SK-N-DZ (cell line): ENCODE data around the gene PATJ.
"Not testable (repeated sequence)": the region's sequence is repeated elsewhere in the genome, so short reads cannot be mapped to it uniquely, and the experiment has no call there.

Experiments used
- DNase-seq: peaks from one replicate; pipeline ENCODE4 v3.0.0-alpha.2; 2015; ENCODE audit warnings: low spot score

The PATJ gene

DNA sequence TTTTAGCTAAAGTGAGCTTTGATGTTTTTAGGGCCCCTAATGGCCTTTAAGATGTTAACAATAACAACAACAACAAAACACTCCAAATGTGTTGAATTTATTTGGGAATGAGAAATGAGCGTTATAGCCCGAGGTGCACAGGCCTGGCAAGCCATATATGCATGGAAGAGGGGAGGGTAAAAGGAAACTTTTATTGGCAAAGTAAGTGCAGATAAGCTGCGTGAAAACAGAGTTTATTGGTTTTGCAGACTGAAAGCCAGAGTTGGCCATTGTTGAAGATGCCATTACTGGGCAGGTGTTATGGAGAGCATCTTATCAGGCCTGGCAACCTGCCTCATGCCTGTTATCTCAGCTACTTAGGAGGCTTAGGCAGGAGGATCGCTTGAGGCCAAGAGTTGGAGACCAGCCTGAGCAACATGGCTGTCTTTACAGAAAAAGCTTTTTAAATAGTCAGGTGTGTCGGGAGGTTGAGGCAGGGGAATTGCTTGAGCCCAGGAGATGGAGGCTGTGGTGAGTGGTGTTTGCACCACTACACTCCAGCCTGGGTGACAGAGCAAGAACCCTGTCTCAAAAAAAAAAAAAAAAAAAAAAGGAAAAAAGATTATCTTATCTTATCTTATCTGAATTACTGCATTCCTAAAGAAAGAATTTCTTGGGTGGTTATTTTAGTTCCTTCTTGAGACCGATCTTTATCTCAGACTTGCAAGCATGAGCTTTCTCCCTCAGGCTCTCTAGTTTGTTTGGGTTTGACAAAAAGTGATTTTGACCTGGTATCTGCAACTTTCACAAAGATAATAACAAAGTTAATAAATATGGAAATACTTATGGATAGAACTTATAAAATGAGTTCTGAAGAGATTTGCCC, 1.7 kb downstream of the PATJ start:
- DNase-seq, result no peak

DNA sequence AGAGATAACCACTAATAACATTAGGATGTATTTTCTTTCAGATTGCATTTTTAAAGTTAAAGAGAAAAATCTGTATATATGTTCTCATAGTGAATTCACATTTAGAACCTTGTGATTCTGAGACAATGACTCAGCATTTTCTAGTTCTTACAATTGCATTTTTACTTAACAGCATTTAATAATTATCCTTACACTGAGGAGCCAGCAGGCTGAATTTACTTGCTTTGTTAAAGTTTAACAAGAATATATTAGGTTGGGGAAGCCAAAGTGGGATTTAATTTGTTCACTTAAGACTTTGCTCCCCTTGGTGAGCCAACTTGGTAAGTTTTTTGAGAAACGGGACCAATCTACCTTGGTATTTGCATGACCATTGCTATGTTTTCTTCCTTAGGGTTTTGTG, 4.5 kb downstream of the PATJ start:
- DNase-seq, result no peak

DNA sequence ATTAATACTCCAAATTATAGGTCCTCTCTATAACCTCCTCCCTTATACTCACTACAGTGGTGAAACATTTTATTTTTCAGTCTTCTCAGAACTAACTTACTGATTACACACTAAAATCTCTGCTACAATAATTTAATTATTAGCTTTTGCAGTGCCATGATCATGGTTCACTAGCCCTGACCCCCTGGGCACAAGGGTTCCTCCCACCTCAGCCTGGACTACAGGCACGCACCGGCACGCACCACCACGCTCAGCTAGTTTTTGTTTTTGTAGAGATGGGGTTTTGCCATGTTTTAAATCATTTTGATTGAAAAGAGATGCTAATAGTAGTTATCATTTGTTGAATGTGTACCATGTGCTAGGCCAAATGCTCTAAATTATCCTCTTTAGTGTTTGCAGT, 6.3 kb downstream of the PATJ start:
- no peak for DNase-seq

GRCh38 chr1:61749574-61749973, 7.3 kb downstream of the PATJ start:
- no peak for DNase-seq

GRCh38 chr1:61752921-61753389, 10.7 kb downstream of the PATJ start:
- no peak for DNase-seq

GRCh38 chr1:61753998-61754508, 11.8 kb downstream of the PATJ start:
- DNase-seq, result no peak

DNA sequence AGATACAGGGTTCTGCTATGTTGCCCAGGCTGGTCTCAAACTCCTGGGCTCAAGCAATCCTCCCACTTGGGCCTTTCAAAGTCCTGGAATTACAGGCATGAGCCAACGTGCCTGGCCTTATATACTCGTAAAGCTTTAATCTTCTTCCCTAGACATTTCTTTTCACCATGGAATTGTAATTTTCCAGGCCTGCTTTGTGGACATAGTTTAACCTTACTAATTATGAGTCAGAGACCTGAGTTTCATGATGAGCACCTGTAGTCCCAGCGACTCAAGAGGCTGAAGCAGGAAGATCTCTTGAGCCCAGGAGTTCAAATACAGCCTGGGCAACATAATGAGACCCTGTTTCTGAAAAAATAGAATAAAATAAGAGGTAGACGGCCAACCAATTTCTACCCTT, 12.3 kb downstream of the PATJ start:
- no peak for DNase-seq

DNA sequence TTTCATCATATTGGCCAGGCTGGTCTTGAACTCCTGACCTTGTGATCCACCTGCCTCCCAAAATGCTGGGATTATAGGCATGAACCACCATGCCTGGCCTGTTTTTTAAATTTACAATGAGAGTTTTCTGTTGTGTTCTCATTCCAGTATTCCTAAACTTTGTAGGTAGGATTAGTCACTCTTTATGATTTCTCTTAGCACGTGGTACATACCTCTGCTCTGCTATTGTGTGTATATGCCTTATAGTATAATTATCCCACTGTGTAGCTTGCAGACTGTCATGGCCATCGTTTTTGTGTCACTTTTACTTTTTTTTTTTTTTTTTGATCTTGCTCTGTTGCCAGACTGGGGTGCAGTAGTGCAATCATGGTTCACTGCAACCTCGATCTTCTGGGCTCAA, 14.5 kb downstream of the PATJ start:
- DNase-seq, result no peak

- DNase-seq, result no peak
Measured at GRCh38 chr1:61757950-61758349, 15.7 kb downstream of the PATJ start.

GRCh38 chr1:61770131-61770530, 27.9 kb downstream of the PATJ start:
- DNase-seq, result no peak

DNA sequence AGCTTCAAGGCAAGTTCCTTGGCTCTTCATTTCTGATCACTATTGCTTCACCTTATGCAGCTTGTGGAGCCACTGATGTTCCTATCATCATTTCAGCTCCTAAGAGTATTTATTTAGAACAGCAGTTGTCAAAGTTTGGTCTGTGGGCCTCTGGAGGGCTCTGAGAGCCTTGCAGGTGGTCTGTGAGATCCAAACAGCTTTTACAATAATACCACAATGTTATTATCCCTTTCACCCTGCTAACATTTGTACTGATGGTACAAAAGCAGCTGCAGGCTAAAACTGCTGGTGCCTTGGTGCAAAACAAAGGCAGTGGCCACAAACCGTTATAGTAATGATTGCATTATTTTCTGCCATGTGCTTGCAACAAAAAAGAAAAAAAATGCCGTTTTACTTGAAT, 33.8 kb downstream of the PATJ start:
- DNase-seq, result no peak

GRCh38 chr1:61779231-61779630, 37.0 kb downstream of the PATJ start:
- no peak for DNase-seq

- peak; percentile 64 for DNase-seq
Measured at GRCh38 chr1:61781151-61781550, 38.9 kb downstream of the PATJ start.

DNA sequence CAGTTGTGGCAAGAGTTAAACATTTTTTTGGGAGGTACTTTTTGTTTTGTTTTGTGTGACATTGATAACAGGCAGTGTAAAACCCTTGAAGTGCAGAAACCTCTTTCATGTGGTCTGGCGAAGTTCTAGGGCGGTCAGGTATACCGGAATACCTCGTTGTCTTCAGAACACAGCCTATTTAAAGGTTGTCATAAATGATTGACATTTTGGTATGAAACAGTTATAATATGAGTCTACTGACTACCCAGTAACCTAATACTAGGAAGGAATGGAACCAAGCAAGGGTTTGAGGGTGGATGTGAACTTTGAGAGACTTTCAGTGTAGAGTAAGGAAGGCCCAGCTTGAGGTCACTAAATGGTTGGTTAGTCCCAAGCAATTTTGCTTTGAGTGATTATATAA, 40.5 kb downstream of the PATJ start:
- no peak for DNase-seq

- no peak for DNase-seq
Measured at GRCh38 chr1:61784726-61785125, 42.4 kb downstream of the PATJ start.

GRCh38 chr1:61790837-61791236, 48.6 kb downstream of the PATJ start:
- DNase-seq, result no peak

DNA sequence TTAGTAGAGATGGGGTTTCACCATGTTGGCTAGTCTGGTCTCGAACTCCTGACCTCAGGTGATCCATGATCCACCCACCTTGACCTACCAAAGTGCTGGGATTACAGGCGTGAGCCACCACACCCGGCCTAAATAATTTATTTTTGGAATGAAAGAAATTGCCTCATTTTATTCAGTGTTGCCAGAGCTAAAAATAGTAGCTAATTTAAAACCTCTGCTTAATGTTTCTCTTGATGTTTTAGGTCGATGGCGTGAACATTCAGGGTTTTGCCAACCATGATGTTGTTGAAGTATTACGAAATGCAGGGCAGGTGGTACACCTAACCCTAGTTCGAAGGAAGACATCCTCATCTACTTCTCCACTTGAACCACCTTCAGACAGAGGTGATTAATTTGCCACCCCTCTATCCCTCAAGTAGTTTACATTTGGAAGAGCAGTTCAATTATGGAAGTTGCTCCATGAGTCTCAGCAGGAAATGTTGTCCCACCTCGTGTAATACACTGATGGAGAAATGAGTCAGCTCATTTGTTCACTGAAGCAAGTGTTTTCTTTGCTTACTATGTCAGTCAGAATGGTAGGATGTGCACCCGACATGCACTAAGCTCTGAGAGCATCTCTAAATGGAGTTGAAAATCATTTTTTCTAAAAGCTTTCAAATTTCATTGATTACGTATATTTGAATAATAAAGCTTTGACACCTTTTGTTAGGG, 54.9 kb downstream of the PATJ start:
- DNase-seq, result no peak

DNA sequence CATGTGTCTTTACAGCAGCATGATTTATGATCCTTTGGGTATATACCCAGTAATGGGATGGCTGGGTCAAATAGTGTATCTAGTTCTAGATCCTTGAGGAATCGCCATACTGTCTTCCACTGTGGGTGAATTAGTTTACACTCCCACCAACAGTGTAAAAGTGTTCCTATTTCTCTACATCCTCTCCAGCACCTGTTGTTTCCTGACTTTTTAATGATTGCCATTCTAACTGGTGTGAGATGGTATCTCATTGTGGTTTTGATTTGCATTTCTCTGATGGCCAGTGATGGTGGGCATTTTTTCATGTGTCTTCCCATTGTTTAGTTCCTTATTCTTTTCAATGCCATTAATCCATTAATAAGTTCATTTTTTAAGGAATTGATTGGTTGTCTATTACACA, 58.8 kb downstream of the PATJ start:
- not testable (repeated sequence) for DNase-seq

GRCh38 chr1:61807606-61808140, 65.4 kb downstream of the PATJ start:
- DNase-seq, result no peak

GRCh38 chr1:61808321-61808720, 66.0 kb downstream of the PATJ start:
- no peak for DNase-seq

DNA sequence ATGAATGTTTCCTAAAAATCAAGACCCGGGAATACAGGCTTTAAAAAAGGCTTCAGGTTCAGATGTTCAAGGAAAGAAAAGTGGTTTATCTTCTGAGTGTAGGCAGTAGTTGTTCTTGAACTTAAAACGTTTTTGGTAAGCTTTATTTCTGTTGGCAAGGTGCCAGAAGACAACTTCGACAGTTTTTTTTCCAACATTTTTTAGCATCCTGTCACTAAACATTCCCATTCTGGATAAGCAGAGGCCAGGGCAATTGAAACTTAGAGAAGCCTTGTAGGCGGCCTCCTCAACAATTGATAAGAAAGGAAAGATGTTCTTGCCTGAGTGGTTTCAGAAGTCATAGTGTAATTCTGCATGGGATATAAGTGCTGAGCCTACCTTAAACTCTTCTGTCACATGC, 66.7 kb downstream of the PATJ start:
- DNase-seq, result no peak

DNA sequence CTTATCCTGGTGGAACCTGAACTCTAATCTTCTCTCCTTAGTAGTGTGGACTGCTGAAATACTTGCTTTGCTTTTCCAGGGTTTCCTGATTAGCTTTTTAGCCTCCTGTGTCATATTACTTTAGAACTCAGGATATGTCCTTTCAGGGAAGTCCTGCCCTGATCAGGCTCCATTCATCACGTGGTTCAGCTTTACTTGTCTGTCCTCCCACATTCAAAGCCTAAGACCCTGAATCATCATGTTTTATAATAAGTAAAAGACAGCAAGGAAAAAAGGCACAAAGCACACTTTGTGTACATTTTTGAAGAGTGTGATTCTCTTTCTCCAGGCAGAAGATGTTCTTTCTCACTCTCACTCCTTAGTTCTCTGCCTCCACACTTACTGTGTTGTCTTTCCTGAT, 70.6 kb downstream of the PATJ start:
- DNase-seq, result no peak

- DNase-seq, result no peak
Measured at GRCh38 chr1:61816191-61816590, 73.9 kb downstream of the PATJ start.
